HuH-7 (cell line): ENCODE data around the gene RECQL5.
"Not testable (repeated sequence)": the region's sequence is repeated elsewhere in the genome, so short reads cannot be mapped to it uniquely, and the experiment has no call there.

Experiments
- DNase-seq: peaks from one replicate; pipeline ENCODE4 v3.0.0; 2011; ENCODE audit warnings: low spot score

Gene RECQL5

GRCh38 chr17:75592348-75593020 lies 74.5 kb downstream of the RECQL5 start:
- DNase-seq: no peak

- no peak for DNase-seq
These were observed 75.1 kb downstream of the RECQL5 start for GRCh38 chr17:75591722-75592302.

GRCh38 chr17:75590849-75591721 lies 75.9 kb downstream of the RECQL5 start:
- no peak for DNase-seq

- DNase-seq: no peak
These were observed 76.6 kb downstream of the RECQL5 start for GRCh38 chr17:75590314-75590761.

- no peak for DNase-seq
These were observed 77.0 kb downstream of the RECQL5 start for GRCh38 chr17:75589919-75590303.

- DNase-seq: peak; percentile 97
These were observed 77.7 kb downstream of the RECQL5 start for GRCh38 chr17:75589012-75589918.

GRCh38 chr17:75588596-75589011 lies 78.3 kb downstream of the RECQL5 start:
- DNase-seq: no peak

GRCh38 chr17:75587675-75588595 lies 79.0 kb downstream of the RECQL5 start, which contains the start of gene MYO15B:
Gene MYO15B (plus strand): TSS chr17:75587800. CDS start chr17:75588058, 258 bp downstream.
- no peak for DNase-seq

- no peak for DNase-seq
These were observed 82.1 kb downstream of the RECQL5 start for GRCh38 chr17:75584849-75585175.

- DNase-seq: not testable (repeated sequence)
These were observed 83.8 kb downstream of the RECQL5 start for GRCh38 chr17:75583197-75583596.

GRCh38 chr17:75581121-75581725 lies 85.7 kb downstream of the RECQL5 start:
- not testable (repeated sequence) for DNase-seq
